NCI-H446 treated with DMSO at 0.1 percent for 48 hours (cell line): ENCODE measurements around the gene SDHA.
"Not testable (repeated sequence)": the region's sequence is repeated elsewhere in the genome, so short reads cannot be mapped to it uniquely, and the experiment has no call there.

Source experiments
- DNase-seq: peaks from one replicate; lab custom pipeline; 2025; lab: John Stamatoyannopoulos, UW

The SDHA gene

GRCh38 chr5:186091-187041, 31.8 kb upstream of the SDHA start:
- DNase-seq = no peak

DNA sequence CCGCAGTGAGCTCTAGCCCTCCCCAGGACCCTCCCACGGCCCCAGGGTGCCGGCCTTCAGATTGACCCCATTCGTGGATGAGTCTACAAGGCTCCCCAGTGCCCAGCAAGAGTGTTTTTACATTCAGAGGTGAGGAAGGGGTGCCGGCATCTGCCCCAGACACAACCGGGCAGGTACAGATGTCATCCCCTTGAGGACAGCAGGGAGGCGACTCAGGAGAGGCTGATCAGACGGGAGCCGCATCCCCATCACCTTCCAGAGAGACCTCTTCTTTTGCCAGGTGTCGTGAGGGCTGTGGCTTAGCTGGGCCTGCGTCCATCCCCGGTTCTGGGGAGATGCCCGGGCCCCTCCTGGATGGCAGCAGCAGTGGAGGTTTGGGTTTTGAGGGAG, 31.1 kb upstream of the SDHA start:
- DNase-seq = no peak

DNA sequence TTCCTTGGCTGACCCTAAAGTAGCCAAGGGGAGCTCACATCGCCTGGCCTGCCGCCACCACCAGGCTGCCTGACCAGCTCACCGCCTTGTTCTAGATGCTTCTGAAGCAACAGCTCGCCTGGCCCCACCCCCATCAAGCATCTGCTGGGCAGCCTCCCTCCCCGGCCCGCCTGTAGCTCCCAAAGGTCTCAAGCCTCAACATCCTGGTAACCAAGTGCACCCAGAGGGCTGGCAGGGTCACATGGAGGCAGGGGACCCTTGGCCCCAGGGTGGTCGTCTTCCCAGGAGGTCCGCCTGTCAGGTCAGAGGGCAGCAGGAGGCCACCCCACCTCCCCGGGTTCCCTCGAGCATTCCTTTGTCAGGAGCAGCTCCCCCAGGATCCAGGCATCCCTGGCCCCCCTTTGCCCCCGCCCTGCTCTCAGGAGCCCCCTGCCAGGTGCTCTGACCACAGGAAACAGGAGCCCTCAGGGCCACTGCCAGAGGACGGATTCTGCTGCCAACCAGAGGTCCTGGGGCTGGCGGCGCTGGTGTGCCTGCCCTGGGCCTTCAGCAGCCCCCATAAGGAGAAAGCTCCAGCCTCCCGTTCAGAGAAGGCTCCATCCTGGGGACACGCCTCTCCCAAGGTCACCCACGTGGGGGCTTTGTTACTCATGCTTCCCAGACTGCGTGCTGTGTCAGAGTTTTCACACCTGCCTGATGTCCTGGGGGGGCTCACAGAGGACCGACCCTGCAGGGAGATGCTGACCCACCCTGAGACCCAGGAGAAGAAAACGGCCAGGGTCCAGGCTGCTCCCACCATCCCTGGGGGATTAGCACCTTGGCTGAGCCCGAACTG, 30.3 kb upstream of the SDHA start:
- DNase-seq = no peak

GRCh38 chr5:188488-189481, 29.3 kb upstream of the SDHA start:
- DNase-seq = peak; percentile 70

GRCh38 chr5:189486-189885, 28.6 kb upstream of the SDHA start:
- no peak for DNase-seq

GRCh38 chr5:189976-190365, 28.1 kb upstream of the SDHA start:
- DNase-seq = no peak

DNA sequence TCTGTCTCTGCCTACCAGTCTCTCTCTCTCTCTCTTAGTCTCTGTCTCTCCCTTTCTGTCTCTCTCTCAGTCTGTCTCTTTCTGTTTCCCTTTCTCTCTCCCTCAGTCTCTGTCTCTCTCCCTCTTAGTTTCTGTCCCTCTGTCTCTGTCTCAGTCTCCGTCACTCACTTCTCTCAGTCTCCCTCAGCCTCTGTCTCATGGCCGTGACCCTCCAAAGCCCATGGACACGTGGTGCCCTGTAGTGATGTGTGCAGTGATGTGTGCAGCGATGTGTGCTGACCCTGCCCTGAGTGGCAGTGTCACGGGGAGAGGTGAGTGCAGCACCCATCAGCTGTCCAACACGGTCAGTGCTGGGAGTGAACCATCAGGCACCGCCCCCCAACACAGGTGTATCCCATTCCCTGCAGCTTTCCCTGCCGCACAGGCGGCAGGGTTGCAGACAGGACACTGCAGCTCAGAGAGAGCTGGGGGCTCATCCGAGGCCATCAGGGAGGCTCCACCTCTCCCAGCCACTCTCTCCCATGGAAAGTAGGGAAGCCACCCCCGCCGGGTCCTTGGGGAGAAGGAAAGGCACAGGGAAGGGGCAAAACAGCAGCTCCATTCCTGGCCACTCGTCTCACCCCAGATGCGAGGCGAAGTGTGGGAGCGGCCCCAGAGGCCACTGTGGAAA, 27.6 kb upstream of the SDHA start:
- DNase-seq = no peak

DNA sequence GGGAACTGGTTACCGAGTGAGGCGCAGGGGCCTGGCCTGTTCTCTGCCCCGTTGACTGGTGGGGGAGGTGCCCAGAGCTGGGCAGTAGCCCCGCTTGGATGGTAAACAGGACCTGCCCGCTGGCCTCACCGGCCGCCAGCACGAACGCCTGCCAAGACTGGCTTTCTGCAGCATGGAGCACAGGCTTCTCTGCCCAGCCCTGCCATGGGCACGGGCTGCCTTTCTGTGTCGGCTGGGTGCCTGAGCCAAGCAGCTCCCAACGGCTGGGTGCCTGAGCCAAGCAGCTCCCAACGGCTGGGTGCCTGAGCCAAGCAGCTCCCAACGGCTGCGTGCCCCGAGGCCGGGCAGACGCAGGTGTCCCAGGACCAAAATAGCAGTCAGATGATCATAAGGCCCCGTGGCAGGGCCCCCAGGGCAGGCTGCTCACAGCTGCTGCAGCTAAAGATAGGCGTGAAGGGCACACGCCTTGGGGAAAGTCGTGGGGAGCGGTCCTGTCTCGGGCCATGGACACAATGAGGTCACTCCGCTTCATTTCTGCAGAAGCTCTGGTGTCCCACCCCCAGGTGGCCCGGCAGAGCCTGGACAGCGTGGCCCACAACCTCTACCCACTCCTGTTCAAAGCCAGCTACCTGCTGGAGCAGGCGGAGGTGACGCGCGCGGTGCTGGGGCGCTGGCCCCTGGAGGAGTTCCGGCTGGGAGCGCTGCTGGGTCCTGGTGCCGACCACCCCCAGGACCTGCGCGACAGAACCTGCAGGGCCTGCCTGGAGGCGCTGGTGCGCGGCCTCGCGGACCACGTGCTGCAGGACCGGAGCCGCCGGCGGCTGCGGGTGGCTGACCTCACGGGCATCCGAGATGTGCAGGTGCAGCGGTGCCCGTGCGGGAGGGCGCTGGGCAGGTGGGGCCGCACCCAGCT, 26.8 kb upstream of the SDHA start, which contains the start of gene LRRC14B:
Gene LRRC14B (plus strand): TSS at position 460 of the 913 bp plus-strand sequence. CDS start 44 bp downstream, at position 504.
- DNase-seq = peak; percentile 45

- DNase-seq = no peak
Measured at GRCh38 chr5:191949-192690, 26.0 kb upstream of the SDHA start.

- DNase-seq = no peak
Measured at GRCh38 chr5:192691-192969, 25.5 kb upstream of the SDHA start.

- DNase-seq = no peak
Measured at GRCh38 chr5:192970-193831, 24.9 kb upstream of the SDHA start.

- no peak for DNase-seq
Measured at GRCh38 chr5:194102-194501, 24.0 kb upstream of the SDHA start.

- no peak for DNase-seq
Measured at GRCh38 chr5:194603-195209, 23.4 kb upstream of the SDHA start.

GRCh38 chr5:195401-196160, 22.5 kb upstream of the SDHA start:
- no peak for DNase-seq

- no peak for DNase-seq
Measured at GRCh38 chr5:196350-196749, 21.8 kb upstream of the SDHA start.

GRCh38 chr5:197031-197430, 21.1 kb upstream of the SDHA start:
- not testable (repeated sequence) for DNase-seq

DNA sequence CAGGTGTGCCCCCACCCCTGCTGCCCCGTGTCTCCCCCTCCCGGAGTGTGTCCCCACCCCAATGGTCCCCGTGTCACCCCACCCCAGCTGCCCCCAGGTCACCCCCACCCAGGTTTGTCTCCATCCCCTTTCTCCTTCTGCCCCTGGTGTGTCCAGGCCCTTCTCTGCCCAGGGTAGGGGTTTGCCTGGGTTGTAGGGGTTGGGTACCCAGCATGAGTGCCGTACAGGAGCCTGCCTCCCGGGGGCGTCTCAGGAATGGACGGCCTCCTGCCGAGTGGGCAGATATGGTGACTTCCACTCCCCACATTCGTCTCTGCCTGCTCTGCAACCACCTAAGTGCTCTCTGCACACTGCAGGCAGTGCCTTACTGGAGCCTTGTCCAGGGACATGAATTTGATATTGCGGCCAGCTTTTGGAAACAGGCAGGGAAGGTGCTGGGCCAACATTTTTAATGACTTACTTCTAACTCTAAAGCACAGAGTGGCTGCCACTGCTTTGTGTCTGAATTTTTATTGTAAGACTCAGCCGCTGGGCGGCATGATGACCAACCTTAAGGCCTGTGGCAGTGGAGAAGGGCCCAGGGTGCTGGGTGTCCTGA, 20.1 kb upstream of the SDHA start:
- DNase-seq = no peak
